ENCODE data around the gene PROM1. TPM values are rescaled to one million over a fixed set of nuclear protein-coding genes. Genes with fewer than 3 reads are reported as not detected.
A peak's percentile ranks its signal among the peaks of the same experiment; 100 is the strongest.

Gene PROM1
- total and polyA plus RNA-seq, 2 experiments from 2014 or later: 36.6 to 66.6 TPM

- ATAC-seq: no peak
- Histone ChIP-seq H3F3A (replicated peaks; ENCODE audit: low read depth) (no peaks in the 10 kb centered on the region), H3K4me1 (ENCODE audit: insufficient read depth) (no peaks in the 10 kb centered on the region), H3K27me3 (ENCODE audit: insufficient read depth) (no peaks in the 10 kb centered on the region), H3K27ac (ENCODE audit: low read depth) (no peak overlapping the region), H3K4me3 (no peak overlapping the region), H3K4me2 (no peak overlapping the region), H3K79me2 (replicated peaks; ENCODE audit: insufficient read depth) (no peaks in the 10 kb centered on the region), H3K36me3 (ENCODE audit: insufficient read depth) (no peaks in the 10 kb centered on the region), H2AFZ (no peak overlapping the region), H4K20me1 (replicated peaks; ENCODE audit: insufficient read depth) (no peaks in the 10 kb centered on the region), H3K9me2 (ENCODE audit: insufficient read depth) (peaks cover 11% of the 10 kb centered on the region)
- H3K27me3 Mint-ChIP-seq (ENCODE audit: insufficient read depth, low read depth, poor library complexity): peaks cover 8% of the 10 kb centered on the region
- no peaks in the 10 kb centered on the region for H3K36me3 Mint-ChIP-seq (ENCODE audit: low read depth)
- peaks cover 10% of the 10 kb centered on the region for H3K4me1 Mint-ChIP-seq
- H3K27ac Mint-ChIP-seq: no peak overlapping the region
- no peak for DNase-seq (ENCODE audit: low spot score)
- H3K4me3 Mint-ChIP-seq: no peak overlapping the region
- no peaks in the 10 kb centered on the region for H3K9me3 Mint-ChIP-seq
- TF ChIP-seq POLR2AphosphoS5 (IDR thresholded peaks at IDR 0.05; ENCODE audit: low read depth) (no peak), JUNB (IDR thresholded peaks at IDR 0.05; ENCODE audit: unreplicated experiment) (no peak)
- TF ChIP-seq, protein P1, sequence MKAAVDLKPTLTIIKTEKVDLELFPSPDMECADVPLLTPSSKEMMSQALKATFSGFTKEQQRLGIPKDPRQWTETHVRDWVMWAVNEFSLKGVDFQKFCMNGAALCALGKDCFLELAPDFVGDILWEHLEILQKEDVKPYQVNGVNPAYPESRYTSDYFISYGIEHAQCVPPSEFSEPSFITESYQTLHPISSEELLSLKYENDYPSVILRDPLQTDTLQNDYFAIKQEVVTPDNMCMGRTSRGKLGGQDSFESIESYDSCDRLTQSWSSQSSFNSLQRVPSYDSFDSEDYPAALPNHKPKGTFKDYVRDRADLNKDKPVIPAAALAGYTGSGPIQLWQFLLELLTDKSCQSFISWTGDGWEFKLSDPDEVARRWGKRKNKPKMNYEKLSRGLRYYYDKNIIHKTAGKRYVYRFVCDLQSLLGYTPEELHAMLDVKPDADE (IDR thresholded peaks at IDR 0.05): no peak
Observed at GRCh38 chr4:15942283-15942682, 141.5 kb downstream of the PROM1 start.

DNA sequence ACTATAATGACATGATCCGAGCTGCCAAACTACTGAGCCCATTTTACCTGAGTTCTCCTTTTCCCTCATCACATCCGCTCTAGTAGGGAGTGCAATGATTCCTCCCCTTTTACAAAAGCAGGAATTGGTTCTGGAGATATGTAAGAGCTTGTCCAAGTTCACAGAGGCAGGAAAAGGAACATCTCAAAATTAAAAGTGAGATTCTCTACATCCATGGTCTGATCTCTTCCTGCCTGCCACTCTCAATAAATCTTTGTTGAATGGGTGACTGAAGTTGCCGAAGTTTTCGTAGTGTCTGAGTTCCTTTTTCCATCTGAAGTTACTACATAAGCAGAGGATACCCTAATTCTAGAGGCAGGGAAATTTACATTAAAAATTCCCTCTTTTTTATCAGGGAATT, 145.2 kb downstream of the PROM1 start, which contains the start of gene FGFBP1:
FGFBP1 (minus strand) TSS at position 101 of the 400 bp plus-strand sequence. CDS start 2,108 bp downstream, outside the sequence.
- H3K4me3 Mint-ChIP-seq: no peak within 1 kb of the TSS
- no peaks in the 10 kb centered on the region for H3K9me2 ChIP-seq (ENCODE audit: insufficient read depth)
- H4K20me1 ChIP-seq (replicated peaks; ENCODE audit: insufficient read depth): no peaks in the 10 kb centered on the region
- no peaks in the 10 kb centered on the region for H3K27me3 ChIP-seq (ENCODE audit: insufficient read depth)
- peaks cover 10% of the 10 kb centered on the region for H3K4me1 Mint-ChIP-seq
- ATAC-seq (no peak), DNase-seq (ENCODE audit: low spot score) (no peak)
- no peaks in the 10 kb centered on the region for H3K4me1 ChIP-seq (ENCODE audit: insufficient read depth)
- no peak within 1 kb of the TSS for H3K27ac ChIP-seq (ENCODE audit: low read depth)
- no peaks in the 10 kb centered on the region for H3K36me3 Mint-ChIP-seq (ENCODE audit: low read depth)
- H3K4me2 ChIP-seq: 0 out of 2 replicates have a peak within 1 kb of the TSS, but pooled peaks have one; percentile 8
- H3F3A ChIP-seq (replicated peaks; ENCODE audit: low read depth): no peaks in the 10 kb centered on the region
- H2AFZ ChIP-seq: peak within 1 kb of the TSS; percentile 98
- H3K79me2 ChIP-seq (replicated peaks; ENCODE audit: insufficient read depth): no peaks in the 10 kb centered on the region
- TF ChIP-seq, protein P2, sequence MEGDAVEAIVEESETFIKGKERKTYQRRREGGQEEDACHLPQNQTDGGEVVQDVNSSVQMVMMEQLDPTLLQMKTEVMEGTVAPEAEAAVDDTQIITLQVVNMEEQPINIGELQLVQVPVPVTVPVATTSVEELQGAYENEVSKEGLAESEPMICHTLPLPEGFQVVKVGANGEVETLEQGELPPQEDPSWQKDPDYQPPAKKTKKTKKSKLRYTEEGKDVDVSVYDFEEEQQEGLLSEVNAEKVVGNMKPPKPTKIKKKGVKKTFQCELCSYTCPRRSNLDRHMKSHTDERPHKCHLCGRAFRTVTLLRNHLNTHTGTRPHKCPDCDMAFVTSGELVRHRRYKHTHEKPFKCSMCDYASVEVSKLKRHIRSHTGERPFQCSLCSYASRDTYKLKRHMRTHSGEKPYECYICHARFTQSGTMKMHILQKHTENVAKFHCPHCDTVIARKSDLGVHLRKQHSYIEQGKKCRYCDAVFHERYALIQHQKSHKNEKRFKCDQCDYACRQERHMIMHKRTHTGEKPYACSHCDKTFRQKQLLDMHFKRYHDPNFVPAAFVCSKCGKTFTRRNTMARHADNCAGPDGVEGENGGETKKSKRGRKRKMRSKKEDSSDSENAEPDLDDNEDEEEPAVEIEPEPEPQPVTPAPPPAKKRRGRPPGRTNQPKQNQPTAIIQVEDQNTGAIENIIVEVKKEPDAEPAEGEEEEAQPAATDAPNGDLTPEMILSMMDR (conservative IDR thresholded peaks at IDR 0.05; ENCODE audit: low read depth in 2 of 2): no peak
- no peak for TF ChIP-seq STAT1 (IDR thresholded peaks at IDR 0.05; ENCODE audit: unreplicated experiment)
- no peak for TF ChIP-seq NANOG (IDR thresholded peaks at IDR 0.05; ENCODE audit: borderline replicate concordance)
- TF ChIP-seq, protein P1 (IDR thresholded peaks at IDR 0.05): no peak
- TF ChIP-seq POLR2AphosphoS5 (IDR thresholded peaks at IDR 0.05; ENCODE audit: low read depth): no peak
- no peak for TF ChIP-seq JUNB (IDR thresholded peaks at IDR 0.05; ENCODE audit: unreplicated experiment)
- H3K4me3 ChIP-seq: no peak within 1 kb of the TSS
- no peaks in the 10 kb centered on the region for H3K36me3 ChIP-seq (ENCODE audit: insufficient read depth)
- H3K9me3 Mint-ChIP-seq: no peaks in the 10 kb centered on the region
- peaks cover 7% of the 10 kb centered on the region for H3K27me3 Mint-ChIP-seq (ENCODE audit: insufficient read depth, low read depth, poor library complexity)
- H3K27ac Mint-ChIP-seq: peak within 1 kb of the TSS; percentile 3; the same call in 1 of the 2 replicates
